Activated CD8-positive, alpha-beta T cell treated with anti-CD3 and anti-CD28 coated beads for 36 hours (primary cell): ENCODE measurements around the gene CTSD. TPM values are rescaled to one million over a fixed set of nuclear protein-coding genes. Genes with fewer than 3 reads are reported as not detected.

ENCODE experiments used
- ATAC-seq: fragments of 200-7000 bp; cut with Tn5 transposase; one replicate; pipeline ENCODE4 v1.10.0; 2021; ENCODE audit warnings: mild to moderate bottlenecking, moderate library complexity
- CTCF ChIA-PET: fragments of 350-600 bp; sonication (Branson Sonifier 250); formaldehyde crosslinking; loops from one replicate; lab custom pipeline; 2021; ENCODE audit warnings: antibody characterized with exemption; lab: Charles Lee
- POLR2A ChIA-PET: fragments of 350-600 bp; sonication (Branson Sonifier 250); formaldehyde crosslinking; loops from one replicate; lab custom pipeline; 2021; ENCODE audit warnings: antibody characterized with exemption; lab: Charles Lee
- DNase-seq: peaks from one replicate; pipeline ENCODE4 v3.0.0-alpha.2; 2020
- H3K27ac Mint-ChIP-seq: one replicate; pipeline ENCODE4 v1.8.0; 2021; ENCODE audit warnings: mild to moderate bottlenecking, mixed read lengths
- H3K27me3 Mint-ChIP-seq: one replicate; pipeline ENCODE4 v1.8.0; 2021; ENCODE audit warnings: mixed read lengths
- H3K36me3 Mint-ChIP-seq: one replicate; pipeline ENCODE4 v1.8.0; 2021; ENCODE audit warnings: low read depth, mixed read lengths
- H3K4me1 Mint-ChIP-seq: one replicate; pipeline ENCODE4 v1.8.0; 2021; ENCODE audit warnings: low read depth, mixed read lengths
- H3K4me3 Mint-ChIP-seq: one replicate; pipeline ENCODE4 v1.8.0; 2021; ENCODE audit warnings: mild to moderate bottlenecking, moderate library complexity, mixed read lengths
- H3K9me3 Mint-ChIP-seq: one replicate; pipeline ENCODE4 v1.8.0; 2021; ENCODE audit warnings: mixed read lengths
- CTCF ChIP-seq: fragments of 200-600 bp; IDR thresholded peaks from one replicate; pipeline ENCODE4 v1.8.0; 2022; ENCODE audit warnings: antibody characterized with exemption, mild to moderate bottlenecking
- intact Hi-C: fragments of 100-400 bp; cut with micrococcal nuclease; formaldehyde crosslinking; loops from one replicate; pipeline ENCODE4 v1.10.0; 2022
- total RNA-seq, 2 experiments: library from RNA; stranded (reverse); gene quantifications; one replicate each; pipeline ENCODE4 v1.2.3, GENCODE V29; 2021

Gene CTSD
- total RNA-seq, 2 experiments from 2014 or later = 44.9 to 45.6 TPM

GRCh38 chr11:1751999-1752906 is 11.5 kb downstream of the CTSD start:
- ChIA-PET POLR2A (interaction anchor here (1.0 to 1.2 kb wide), 2 partner anchors 18 to 22 kb away, joined by 3 read pairs; no protein-coding TSS in a partner anchor), CTCF (interaction anchor here (0.7 to 1.9 kb wide), 3 partner anchors 80 to 553 kb away, joined by 3 to 5 read pairs (median 4); no protein-coding TSS in a partner anchor)
- ATAC-seq (no peak), DNase-seq (no peak)
- H3K4me1 Mint-ChIP-seq = peaks cover 41% of the 10 kb centered on the region
- no peak overlapping the region for H3K27ac Mint-ChIP-seq
- no peak for TF ChIP-seq CTCF
- H3K4me3 Mint-ChIP-seq = no peak overlapping the region
- no peaks in the 10 kb centered on the region for H3K9me3 Mint-ChIP-seq
- intact Hi-C loops = no loop called here
- H3K36me3 Mint-ChIP-seq = peaks cover 14% of the 10 kb centered on the region
- H3K27me3 Mint-ChIP-seq = peaks cover 15% of the 10 kb centered on the region

GRCh38 chr11:1751531-1751921 is 12.2 kb downstream of the CTSD start:
- POLR2A ChIA-PET = interaction anchor here (1.0 to 1.2 kb wide), 2 partner anchors 18 to 21 kb away, joined by 3 read pairs; no protein-coding TSS in a partner anchor
- CTCF ChIA-PET = interaction anchor here (1.9 kb wide), 1 partner anchor 81 kb away, joined by 4 read pairs; no protein-coding TSS in a partner anchor

DNA sequence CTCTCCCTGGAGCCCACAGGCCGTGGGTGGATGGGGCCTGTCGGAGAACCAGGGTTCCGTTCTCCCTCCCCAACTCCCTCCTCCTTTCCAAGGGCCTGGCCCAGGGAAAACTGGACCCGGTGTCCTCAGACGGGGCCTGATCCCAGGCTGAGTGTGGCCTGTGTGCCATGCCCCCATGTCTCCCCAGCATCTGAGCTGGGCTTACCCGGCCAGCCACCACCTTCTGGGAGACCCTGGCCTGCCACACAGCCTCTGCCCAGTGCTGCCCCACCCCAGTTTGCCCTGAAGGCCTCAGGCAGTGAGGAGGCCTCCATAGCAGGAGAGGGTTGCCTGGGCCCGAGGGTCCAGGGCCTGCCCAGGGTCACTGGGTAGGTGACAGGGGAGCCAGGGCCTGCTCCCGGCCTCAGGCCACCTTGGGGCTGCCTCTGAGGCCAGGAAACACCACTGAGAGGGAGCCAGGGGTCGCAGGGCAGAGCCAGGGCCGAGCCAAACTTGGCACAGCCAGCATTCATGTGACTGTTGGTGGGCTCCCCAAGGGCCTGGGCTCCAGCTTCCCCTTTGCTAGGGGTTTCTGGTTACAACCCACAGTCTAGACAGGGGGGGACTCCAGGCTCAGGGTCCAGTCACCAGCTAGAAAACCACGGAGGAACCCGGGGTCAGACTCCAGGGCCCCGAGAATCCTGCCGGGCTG is 12.7 kb downstream of the CTSD start:
- DNase-seq (no peak), ATAC-seq (no peak)
- Mint-ChIP-seq H3K4me1 (peaks cover 29% of the 10 kb centered on the region), H3K27ac (no peak overlapping the region), H3K4me3 (no peak overlapping the region), H3K9me3 (peaks cover 2% of the 10 kb centered on the region), H3K36me3 (peaks cover 7% of the 10 kb centered on the region), H3K27me3 (peaks cover 15% of the 10 kb centered on the region)
- intact Hi-C loops = no loop called here
- CTCF ChIA-PET = interaction anchor here (0.9 to 1.9 kb wide), 2 partner anchors 57 to 81 kb away, joined by 3 to 4 read pairs; no protein-coding TSS in a partner anchor
- POLR2A ChIA-PET = interaction anchor here (1.0 to 1.2 kb wide), 2 partner anchors 17 to 21 kb away, joined by 3 read pairs; no protein-coding TSS in a partner anchor
- TF ChIP-seq CTCF = no peak

More at GRCh38 chr11:1751531-1751921, 12.2 kb downstream of the CTSD start:
- no peaks in the 10 kb centered on the region for H3K9me3 Mint-ChIP-seq
- peaks cover 15% of the 10 kb centered on the region for H3K27me3 Mint-ChIP-seq
- H3K4me1 Mint-ChIP-seq = peaks cover 34% of the 10 kb centered on the region
- H3K36me3 Mint-ChIP-seq = peaks cover 9% of the 10 kb centered on the region
- TF ChIP-seq CTCF = no peak
- DNase-seq (no peak), ATAC-seq (no peak)
- H3K4me3 Mint-ChIP-seq = no peak overlapping the region
- H3K27ac Mint-ChIP-seq = no peak overlapping the region
- intact Hi-C loops = no loop called here

GRCh38 chr11:1750481-1750839 is 13.3 kb downstream of the CTSD start, which contains the start of gene IFITM10:
Gene IFITM10, minus strand, starts transcription at chr11:1750595. Its CDS starts 153 bp downstream, at chr11:1750442.
- Mint-ChIP-seq H3K27me3 (peaks cover 15% of the 10 kb centered on the region), H3K4me3 (peak within 1 kb of the TSS; percentile 16), H3K9me3 (peaks cover 2% of the 10 kb centered on the region), H3K36me3 (peaks cover 4% of the 10 kb centered on the region), H3K27ac (no peak within 1 kb of the TSS), H3K4me1 (peaks cover 23% of the 10 kb centered on the region)
- no peak for DNase-seq
- ATAC-seq = no peak
- intact Hi-C loops = no loop called here
- no peak for TF ChIP-seq CTCF
- ChIA-PET POLR2A (no interaction called here), CTCF (interaction anchor here (0.9 kb wide), 1 partner anchor 56 kb away, joined by 3 read pairs; no protein-coding TSS in a partner anchor)
